Umbilical cord (tissue), 2 donors: ENCODE data around the gene ACOT13. TPM values are rescaled to one million over a fixed set of nuclear protein-coding genes. Genes with fewer than 3 reads are reported as not detected.
"Not testable (repeated sequence)": the region's sequence is repeated elsewhere in the genome, so short reads cannot be mapped to it uniquely, and the experiment has no call there.

Experiments
- DNase-seq: peaks from one replicate; pipeline ENCODE4 v3.0.0-alpha.2; 2015; ENCODE audit warnings: low spot score
- total RNA-seq: library from RNA; depleted of rRNA; stranded (reverse); fragments of >200 nt; gene quantifications from one replicate; pipeline ENCODE4 v1.2.3, GENCODE V29; 2014; ENCODE audit warnings: low replicate concordance; ENCODE audit not compliant: insufficient read depth

The ACOT13 gene
- total RNA-seq, 1 donor from 2014 or later, result 12.0 TPM

DNA sequence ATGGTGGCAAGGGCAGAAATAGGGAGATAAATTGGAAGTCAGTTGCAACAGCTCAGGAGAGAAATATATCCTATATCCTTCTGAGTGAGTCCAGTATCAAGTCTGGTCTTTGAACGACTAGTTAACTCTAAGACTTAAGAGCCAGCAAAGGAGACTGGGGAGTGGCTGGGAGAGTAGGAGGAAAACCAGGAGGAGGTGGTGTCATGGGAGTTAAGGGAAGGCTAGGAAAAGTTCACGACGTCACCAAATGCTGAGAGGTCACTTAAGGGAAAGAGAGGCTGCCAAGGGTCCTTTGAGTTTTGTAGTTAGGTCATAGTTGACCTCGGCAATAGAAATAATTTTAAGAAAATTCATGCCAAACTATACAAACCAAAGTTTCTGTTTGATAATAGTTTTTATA lies 25.1 kb downstream of the ACOT13 start:
- no peak for DNase-seq

DNA sequence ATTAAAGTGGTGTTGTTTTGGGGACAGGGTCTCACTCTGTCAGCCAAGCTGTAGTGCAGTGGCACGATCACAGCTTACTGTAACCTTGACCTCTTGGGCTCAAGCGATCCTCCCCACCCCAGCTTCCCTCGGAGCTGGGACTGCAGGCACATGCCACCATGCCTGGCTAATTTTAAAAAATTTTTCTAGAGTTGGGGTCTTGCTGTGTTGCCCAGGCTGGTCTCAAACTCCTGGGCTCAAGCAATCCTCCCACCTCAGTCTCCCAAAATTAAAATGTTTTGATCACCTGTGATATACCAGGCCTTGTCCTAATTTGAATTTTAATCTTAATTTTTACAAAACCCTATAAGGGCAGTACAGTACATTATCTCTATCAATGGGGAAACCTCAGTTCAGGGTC lies 25.5 kb downstream of the ACOT13 start:
- DNase-seq, result no peak

DNA sequence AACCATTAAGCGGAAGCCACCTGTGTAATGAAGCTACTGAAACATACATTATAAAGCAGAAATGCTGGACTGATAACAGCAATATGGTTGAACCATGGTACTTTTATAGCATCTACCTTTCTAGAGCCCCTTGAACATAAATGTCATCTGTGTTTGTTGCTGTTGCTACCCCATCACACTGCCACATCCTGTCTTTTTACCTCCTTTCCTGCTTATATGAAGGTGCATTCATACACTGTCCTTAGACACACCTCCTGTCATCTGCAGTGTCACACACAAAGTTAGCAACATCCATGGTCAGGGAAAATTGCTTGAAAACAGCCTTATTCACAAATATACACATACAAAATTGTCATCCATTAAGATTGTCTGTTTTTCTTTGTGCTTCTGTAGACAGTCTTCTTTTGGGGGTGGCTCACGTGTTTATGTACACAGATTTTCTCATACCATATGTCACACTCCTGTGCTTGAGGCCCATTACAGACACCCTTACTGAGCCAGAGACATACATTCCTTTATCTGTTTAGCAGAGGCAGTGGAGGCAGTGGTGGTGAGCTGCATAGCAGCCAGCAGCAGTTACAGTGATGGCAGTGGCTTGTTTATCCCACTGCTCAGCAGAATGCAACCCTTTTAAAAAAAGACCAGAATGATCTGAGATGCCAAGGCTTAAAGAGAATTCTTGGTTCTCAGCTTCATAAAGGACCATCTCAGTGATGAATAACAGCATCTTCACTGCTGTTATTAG lies 26.1 kb downstream of the ACOT13 start:
- no peak for DNase-seq

DNA sequence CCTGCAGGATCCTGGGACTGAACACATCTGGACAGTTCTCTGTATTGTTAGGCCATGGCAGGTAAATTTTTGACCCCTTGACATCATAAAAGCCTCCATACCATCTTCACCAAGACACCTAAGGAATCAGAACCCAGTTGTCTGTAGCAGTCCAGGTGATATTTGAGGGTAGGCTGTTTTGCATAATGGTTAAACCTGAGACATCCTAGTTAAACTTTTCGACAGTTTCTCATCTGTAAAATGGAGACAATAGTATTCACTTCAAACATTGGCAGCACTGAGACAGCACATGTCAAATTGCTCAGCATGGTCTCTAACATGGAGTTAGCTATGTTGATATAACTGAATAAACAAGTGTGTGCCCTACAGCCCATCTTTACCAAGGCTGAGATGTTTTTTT lies 27.3 kb downstream of the ACOT13 start:
- DNase-seq, result no peak

DNA sequence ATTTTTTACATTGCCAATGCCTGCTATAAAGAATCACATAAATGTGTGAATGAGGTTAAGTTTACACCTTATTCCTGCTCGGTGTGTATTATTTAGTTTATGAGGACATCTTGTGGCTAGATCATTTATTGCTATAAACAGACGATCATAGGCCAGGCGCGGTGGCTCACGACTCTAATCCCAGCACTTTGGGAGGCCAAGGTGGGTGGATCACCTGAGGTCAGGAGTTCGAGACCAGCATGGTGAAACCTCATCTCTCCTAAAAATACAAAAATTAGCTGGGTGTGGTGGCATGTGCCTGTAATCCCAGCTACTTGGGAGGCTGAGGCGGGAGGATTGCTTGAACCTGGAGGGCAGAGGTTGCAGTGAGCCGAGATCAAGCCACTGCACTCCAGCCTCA lies 28.8 kb downstream of the ACOT13 start:
- peak; percentile 29 for DNase-seq

DNA sequence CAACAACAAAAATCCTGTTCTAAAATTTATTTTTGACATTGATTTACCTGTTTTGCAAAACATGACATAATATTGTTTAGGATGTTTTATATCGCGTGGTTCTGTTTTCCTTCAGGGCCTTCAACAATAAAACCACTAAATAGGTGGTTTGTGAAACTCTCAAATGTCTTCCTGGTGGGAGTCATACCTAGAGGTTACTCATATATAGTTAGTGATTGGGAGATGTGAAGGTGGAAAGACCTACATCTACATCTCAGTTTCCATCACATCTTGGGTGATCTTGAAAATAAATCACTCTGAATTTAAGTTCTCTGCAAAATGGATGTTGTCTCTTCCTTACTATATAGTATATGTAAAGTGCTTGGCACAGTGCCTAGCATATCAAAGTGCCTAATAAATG lies 29.2 kb downstream of the ACOT13 start:
- DNase-seq, result no peak

DNA sequence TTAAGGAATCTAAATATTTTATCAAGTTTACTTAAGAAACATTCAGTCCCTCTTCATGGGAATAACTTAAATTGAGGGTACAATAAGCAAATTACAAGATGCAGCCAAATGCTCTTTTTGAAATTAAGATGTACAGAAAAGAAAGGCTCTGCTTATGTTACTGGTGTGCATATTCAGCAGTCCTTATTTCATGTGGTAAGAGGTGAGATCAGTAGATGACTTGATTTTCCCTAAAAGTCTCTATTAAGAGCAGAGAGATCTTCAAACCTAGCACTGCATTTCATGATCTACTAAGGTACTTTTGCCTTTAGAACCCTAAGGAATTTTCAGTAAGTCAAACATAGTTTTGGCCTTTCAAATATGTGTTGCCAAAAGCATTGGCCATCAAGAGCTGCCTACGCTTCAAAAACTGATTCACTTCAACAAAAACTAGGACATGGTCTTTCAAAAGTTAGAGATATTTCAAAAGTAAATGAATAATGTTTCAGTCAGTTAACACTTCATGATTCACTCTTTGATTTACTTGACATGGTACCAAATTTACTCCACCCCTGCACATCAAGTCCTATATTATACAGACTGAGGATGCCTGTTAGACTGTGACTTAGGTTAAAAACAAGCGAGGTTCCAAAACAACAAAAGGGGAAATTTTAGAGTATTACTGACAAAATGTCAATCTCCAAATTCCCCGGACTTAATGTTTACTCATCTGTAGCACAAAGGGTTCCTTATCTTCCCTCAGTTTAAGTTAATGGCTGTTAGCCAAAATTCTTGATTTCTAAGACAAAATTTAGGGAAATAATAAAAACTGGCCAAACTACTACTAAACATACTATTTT lies 32.9 kb downstream of the ACOT13 start:
- no peak for DNase-seq

DNA sequence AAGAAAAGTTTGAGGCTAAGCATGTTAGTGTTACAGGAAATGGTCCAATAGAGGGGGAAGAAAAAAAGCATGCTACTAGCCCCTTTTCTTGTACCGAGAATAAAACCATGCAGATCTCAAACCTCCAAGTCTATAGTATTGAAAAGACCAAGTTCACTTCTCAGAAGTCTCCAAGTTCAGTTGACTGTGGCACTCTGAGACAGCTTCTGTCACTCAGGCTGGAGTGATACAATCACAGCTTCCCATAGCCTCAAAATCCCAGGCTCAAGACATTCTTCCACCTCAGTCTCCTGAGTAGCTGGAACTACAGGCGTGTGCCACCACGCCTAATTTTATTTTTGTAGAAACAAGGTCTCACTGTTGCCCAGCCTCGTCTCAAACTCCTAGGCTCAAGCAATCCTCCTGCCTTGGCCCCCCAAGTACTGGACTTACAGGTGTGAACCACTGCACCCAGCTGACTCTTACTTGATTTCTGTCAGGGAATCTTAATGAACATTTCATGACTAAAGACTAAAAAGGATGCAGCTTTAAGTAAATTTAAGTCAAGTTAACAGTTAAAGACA lies 35.9 kb downstream of the ACOT13 start:
- no peak for DNase-seq

DNA sequence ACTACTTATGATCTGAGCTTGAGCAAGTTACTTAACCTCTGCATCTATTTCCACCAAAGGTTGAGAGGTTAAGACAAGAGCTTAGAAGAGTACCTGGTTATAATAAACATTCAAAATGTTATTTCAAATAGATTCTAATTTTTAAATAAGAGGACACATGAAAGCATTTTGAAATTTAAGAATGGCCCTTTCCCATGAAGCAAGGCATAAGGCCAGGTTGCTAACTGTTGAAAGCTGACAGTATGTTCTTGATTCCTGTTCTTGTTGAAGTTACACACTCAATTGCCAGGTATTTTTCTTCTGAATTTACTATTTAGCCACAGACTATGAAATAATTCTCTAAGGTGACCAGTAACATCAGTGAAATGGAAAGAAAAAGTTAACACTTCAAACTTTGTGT lies 37.6 kb downstream of the ACOT13 start:
- DNase-seq, result no peak

DNA sequence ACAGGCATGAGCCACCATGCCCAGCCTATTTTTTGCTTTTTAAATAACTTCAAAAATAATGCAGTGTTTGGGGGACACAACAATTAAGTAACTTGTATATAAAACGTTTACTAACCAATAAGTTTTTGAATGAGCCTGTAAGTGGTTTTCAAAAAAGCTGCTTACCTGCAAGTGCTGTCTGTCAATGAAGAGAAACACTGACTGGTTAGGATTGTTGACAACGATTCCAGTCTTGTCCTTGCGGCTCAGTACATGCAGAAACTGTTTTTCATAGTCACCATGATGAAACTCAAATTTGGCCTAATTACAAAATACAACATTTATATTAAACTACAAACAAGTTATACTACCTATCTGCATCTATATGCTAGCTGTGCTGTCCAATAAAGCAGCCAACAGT lies 41.7 kb downstream of the ACOT13 start:
- DNase-seq, result no peak

DNA sequence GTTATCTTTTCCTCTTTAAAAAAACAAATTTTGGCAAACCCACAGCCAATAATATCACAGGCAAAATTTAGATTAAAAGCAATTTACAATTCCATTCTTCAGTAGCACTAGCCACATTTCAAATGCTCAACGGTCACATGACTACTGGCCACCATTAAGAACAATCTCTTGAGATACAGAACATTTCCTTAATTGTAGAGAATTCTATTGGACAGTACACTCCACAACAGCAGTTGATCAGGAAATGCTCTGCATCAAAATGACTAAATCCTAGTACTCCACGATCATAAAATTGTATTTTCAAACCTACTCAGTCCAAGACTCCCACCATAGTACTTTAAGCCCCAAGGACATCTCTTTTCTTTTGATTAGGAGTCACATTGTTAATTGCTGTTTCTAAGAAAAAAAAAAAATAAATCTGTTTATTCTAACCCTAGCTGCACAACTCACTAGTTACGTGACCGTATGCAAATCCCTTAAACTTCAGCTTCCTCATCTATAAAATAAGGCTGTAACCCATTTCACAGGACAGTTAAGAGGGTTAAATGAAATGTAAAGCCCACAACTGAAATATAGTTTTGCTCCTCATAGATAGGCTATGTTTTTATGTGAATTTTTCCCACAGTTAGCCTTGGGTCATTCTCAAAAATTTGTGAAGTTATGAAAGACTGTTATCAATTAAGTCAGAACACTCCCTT lies 42.3 kb downstream of the ACOT13 start:
- DNase-seq, result no peak

DNA sequence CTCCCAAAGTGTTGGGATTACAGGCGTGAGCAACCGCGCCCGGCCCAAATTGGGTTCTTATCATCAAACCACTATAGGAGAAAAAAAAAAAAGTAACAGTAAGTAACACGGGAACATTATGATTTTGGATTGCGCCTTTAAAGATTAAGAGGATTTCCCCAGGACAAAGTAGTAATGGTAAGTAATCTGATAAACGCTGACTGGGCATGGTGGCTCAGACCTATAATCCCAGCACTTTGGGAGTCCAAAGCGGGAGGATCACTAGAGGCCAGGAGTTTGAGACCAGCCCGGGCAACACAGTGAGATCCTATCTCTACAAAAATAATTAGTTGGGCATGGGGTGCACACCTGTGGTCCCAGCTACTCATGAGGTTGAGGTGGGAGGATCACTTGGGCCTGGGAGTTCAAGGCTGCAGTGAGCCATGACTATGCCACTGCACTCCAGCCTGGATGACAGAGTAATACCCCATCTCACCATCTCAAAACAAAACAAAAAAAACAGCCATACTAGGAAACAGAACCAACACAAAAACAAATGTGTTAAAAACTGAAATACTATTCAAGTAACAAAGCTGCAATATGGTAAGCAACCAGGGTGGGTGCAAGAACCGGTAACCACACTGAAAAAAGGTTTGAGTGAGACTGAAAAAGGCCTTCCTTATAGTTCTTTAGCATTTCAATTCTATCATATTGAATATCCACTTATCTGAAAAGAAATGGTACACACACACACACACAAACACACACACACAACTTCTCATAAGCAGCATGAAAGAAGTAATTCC lies 43.8 kb downstream of the ACOT13 start:
- no peak for DNase-seq

DNA sequence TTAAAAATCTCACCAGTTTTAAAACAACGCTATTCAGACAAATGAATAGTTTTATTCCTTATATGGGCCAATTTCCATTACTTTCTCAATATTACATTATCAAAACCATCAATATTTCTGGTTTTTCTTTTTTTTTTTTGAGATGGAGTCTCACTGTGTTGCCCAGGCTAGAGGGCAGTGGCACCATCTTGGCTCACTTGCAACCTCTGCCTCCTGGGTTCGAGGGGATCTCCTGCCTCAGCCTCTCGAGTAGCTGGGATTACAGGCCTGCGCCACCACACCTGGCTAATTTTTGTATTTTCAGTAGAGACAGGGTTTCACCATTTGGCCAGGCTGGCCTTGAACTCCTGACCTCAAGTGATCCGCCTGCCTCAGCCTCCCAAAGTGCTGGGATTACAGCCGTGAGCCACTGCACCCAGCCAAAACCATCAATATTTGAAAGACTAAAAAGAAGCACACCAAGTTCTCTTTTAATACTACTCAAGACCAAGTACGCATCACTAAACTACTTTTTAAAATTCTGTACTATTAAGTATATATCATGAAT lies 49.8 kb downstream of the ACOT13 start:
- DNase-seq, result not testable (repeated sequence)

DNA sequence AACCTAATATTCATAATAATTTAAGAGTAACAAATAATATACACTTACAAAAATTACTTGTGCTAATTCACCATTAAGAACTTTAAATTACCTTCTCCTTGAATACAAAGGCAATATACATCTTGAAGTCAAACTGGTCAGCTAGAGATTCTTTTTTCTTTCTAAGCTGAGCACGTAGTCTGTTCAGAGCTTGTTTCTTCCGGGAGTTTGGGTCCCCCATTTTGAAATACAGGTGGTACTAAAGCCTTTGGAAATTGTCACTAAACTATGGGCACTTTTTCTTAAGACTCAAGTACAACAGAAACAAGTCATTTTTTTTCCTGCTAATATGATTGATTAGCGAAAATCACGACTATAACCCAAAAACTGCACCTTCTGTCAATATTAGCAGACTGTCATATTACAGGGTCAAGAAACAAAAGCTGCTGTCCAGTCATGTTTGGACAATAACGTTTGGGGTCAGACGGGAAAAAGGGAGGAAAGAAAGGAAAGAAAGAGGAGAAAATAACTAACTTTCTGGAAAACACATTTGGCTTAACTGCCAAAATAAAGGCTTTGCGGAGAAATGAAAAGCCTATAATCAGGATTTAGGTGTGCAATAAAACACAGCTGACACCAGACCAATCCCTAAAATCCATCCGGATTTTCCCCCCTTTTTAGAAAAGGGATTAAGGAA lies 51.7 kb downstream of the ACOT13 start:
- DNase-seq, result no peak

DNA sequence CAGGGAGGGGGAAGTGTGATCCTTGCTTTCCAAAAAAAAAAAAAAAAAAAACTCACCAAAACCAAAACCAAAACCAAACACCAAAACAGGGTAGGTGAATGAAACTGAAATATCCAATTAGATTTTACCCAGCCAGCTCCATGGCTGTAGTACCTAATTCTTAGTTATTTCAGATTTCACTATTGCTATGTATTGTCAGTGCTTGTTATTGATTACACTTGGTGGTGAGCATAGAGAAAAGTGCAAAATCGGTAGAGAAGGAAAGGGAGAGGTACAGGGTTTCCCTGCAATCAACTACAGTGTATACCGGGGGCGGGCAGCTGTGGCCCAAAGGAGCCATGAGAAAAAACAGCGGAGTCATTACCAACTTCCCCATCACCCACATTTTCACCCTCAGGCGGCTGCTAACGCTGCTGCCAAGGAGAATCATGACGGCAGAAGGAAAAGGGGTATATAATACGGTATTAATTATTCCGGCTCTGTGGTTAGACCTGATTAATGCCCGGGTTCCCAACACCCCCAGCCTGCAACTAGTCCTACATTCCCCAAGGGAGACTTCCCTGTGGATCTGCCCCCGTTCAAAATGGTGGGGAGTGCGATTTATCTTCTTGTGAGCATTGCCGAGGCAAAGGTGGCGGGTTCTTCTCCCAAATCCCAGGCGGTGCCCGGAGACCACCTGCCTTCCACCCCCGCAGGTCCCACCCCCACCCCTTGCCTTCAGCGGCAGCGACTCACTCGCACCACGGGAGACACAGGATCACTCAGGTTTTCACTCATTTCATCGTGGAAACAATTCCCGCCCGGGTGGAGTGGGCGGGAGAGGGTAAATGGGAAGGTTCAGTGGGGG lies 52.5 kb downstream of the ACOT13 start, which contains the start of gene C6orf62:
Gene C6orf62, minus strand, starts transcription at position 30 of the 847 bp plus-strand sequence. CDS start 486 bp downstream, outside the sequence.
- DNase-seq, result peak; percentile 32

DNA sequence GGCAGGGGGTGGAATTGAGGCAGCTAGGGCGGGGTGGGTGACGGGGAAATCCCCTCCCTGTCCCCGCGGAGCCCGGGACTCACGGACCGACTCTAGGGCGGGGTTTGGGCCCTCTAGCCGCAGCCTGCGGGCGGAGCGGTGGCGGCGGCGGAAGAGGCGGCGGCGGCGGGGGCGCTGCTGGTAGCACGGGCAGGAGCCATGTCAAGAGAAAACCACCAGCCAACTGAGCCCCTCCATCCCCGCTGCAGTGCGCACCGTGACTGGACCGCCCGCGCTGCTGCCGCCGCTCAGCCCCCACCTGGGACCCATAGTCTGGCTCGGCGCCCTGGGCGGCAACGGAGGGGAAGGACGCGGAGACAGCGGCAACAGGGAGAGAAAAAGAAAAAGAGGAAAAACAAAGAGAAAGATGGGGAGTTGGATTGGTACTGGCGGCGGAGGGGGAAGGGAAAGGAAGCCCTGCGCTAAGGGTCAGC lies 53.3 kb downstream of the ACOT13 start:
- peak; percentile 50 for DNase-seq

DNA sequence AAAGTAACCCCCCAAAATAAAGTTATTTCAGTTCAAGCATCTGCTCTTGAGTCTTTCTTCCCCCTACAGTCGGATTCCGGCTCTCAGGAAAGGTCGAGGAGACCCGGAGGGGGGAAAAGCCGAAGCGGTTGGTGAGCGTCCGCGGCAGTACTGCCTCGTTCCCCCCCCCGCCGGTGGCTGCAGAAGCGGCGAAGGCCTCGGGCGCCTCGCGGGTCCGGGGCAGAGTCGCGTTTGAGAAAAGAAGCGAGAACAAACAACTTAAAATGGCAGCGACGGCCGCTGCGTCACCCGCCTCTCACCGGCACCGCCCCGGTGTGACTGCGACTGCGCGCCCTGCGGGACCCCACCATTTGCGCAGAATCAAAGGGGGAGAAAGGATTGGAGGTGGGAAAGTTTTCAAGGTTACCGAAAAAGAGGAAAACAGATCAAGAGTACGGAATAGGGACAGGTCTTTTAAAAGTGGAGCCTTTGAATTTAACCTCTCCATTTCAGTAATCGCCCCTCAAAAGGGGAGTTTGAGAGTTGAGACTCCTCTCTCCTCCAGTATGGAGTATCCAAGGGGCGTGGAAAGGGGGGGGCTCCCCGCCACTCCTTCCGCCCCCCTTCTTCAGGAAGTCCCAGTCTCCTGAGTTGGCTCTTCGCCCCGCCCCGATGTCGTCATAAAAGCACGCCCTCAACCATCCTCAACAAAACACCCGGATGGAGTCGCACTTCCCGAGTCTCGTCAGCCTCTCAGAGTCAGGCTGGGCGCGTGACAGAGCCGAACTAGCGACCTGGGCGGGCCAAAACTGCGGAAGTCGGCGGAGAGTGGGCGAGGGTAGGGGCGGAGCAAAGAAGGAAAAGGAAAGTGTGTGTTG lies 54.0 kb downstream of the ACOT13 start:
- peak; percentile 100 for DNase-seq
